ENCODE results near the gene CAMK1D.
"Not testable (repeated sequence)": the region's sequence is repeated elsewhere in the genome, so short reads cannot be mapped to it uniquely, and the experiment has no call there.

Gene CAMK1D

DNA sequence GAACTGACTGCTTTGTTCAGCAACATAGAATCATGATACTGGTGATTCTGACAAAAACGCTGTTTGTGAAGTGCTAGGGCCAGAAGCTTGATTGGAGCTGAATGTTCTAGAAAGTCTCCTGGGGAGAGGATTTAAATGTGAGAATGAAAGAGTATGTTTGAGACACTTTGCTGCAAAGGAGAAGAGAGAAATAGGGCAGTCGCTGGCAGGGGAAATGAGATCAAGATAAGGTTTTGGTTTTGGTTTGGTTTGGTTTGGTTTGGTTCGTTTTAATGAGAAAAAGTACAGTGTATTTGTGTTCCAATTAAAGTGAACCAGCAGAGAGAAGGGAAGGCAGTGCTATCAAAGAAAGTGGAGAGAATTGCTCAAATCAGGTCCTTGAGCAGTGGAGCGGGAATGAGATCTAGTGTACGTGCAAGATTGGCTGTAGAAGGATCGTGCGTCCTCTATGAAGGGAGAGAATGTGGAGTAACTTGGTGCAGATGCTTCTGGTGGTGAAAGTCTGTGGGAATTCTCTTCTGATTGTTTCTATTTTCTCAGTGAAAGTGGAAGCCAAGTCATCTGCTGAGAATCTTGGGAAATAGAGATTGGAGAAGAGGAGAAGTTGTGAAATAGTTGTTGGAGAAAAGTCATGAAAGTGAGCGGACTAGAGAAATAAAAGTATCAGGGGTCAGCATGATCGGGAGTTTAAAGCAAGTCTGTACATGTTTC, 381.6 kb downstream of the CAMK1D start:
- no peak for DNase-seq

DNA sequence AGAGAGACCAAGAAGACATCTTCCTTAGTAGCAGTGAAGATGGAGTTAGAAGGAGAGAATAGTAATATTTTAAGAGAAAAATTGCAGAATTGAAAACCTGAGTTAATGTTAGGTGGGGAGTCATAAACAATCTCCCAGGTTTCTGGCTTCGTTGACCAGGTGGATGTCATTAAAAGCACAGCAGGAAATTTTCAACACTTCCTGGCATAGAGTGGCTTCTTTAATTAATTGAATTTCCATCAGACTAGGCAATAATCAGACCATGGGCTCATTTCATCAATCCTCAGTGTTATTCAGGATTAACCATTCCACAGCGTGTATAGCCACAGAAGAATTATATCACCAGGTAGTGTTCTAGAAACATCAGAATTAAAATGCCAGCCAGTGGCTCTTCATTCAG, 383.9 kb downstream of the CAMK1D start:
- DNase-seq, result peak; percentile 72

DNA sequence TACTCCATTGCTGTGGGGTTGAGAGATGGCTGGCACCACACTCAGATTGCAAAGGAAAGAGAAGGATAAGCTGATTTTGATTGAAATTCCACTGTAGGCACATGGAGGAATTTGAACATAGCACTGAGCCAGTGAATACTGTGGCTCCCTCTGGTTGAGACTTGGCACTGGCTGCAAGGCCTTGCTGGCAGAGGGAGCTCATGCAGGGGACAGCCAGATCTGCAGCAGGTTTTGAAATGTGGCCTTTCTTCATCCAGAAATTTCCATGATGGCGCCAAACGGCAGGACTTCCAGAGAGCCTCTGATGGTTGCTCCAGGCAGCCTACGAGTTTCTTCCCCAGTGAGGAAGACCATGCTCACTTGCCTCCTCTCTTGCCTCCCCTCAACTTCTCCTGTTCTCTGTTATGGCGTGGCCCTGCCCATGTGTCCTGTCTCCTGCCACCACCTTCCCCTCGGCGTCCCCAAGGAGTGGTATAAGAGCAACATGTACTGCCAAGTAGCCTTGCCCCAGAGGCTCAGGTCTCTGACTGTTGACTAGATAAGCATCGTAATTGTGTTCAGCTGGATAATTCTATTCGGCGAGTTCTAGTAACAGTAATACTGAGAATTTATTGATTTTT, 386.6 kb downstream of the CAMK1D start:
- no peak for DNase-seq

DNA sequence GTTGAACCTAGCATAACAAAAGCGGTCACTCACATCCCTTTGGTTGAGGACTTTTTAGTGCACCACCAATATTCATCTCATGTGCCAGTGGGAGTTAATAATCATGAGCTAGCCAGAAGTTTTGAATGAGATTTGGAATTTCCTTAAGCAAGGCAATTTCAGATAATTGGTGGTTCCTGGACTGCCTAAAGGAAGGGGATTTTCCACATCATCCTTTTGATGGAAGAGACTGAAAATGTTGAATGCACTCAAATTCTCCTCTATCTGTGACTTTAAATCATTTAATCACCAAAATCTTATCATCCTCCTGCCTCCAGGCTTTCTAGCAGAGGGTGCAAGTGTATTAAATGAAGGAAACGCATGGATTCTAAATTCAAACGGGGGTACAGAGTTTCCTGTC, 391.5 kb downstream of the CAMK1D start:
- DNase-seq, result no peak

DNA sequence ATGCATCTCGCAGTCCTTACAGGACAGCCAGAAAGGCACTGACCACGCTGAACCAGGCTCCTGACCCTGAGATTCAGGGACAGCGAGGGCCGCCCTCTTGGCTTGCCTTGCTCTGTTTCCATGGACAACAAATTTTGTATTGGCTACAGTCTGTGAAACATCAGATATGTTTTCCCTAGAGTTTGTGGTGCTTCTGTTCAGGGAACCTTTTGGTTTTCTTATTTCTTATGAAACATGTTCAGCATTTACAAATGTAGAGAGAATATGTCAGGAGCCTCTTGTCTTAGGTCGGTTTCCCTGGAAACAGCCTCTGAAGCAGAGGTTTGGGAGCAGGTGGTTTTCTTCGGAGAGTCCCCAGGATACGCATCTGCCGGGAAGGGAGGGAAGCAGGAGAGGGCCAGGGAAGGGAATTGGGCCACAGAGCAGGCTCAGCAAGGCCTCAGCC, 392.0 kb downstream of the CAMK1D start:
- peak; percentile 31 for DNase-seq

DNA sequence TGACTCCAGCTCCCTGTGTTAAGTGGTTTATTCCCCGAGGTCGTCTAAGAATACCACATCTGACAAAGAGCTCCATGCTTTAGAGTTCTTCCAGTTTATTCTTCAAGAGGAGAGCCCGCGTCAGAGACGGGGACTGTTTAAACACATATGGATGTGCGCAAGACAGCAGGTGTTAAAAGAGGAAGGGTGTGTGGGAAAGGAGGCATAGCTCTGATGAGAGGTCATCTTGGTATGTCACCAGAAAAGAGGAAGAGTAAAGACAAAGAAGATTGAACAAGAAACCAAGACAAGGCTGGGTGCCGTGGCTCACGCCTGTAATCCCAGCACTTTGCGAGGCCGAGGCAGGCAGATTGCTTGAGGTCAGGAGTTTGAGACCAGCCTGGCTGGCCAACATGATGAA, 393.4 kb downstream of the CAMK1D start:
- no peak for DNase-seq

DNA sequence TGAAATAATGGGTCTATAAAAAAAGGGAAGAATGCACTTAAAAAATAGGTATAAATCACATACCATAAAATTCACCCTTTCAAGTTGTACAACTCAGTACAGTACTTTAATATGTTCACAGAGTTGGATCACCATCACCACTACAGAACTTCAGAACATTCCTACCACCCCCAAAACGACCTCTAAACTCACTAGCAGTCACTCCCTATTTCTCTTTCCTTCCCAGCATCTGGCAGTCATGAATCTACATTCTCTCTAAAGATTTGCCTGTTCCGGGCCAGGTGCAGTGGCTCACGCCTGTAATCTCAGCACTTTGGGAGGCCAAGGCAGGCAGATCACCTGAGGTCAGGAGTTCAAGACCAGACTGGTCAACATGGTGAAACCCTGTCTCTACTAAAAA, 394.1 kb downstream of the CAMK1D start:
- DNase-seq, result not testable (repeated sequence)

DNA sequence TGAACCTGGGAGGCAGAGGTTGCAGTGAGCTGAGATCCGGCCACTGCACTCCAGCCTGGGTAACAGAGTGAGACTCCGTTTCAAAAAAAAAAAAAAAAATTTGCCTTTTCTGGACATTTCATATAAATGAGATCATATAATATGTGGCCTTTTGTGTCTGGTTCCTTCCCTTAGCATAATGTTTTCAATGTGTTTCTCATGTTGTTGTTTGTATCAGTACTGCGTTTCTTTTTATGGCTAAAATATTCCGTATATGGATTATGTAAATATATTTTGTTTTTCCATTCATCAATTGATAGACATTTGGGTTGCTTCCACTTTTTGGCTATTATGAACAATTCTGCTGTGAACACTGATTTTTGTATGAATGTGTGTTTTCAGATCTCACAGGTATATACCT, 394.6 kb downstream of the CAMK1D start:
- no peak for DNase-seq

DNA sequence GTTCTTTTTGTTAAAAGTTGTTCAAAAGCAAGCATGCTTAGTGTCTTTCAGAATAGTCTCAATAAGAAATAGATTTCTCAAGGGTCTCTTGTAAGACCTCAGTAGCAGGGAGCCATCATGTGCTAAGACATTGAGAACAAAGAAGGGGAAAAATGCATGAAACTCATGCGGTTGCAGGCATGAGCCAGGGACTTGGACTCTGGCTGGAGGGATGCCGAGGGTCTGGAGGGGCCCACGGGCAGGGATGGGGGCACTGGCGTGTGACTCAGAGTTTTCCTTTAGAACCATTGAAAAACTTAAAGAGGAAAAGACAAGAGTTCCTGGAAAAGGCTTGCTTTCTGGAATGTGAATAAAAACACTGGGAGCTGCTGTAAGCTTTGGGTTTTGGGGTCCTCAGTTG, 398.8 kb downstream of the CAMK1D start:
- DNase-seq, result no peak

DNA sequence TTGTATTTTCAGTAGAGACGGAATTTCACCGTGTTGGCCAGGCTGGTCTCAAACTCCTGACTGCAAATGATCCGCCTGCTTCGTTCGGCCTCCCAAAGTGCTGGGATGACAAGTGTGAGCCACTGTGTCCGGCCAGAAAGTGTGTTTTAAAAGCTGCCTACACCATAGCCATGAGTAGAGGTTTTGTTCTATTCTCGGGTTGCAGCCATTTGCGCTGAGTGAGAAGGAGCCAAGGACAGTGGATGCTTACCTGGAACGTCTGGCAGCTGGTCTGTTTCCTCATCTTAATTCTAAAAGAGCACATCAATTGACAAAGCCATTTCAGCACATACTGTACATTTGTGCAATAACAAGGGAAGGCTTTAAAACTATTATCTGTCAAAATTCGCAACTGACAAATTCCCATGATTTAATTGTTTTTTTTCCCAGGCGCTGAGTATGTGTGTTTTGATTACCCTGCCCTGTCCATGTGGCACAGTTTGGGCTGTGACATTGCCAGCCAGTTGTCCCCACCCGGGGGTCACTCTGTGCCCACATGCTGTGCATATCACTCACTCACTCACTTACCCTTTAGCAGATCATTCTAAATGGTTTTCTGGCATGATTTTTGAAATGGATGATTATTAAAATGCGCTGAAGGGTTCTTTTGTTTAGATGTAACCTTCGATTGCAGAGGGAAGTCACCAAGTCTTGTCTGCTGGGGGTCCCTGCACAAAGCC, 400.6 kb downstream of the CAMK1D start:
- DNase-seq, result no peak

DNA sequence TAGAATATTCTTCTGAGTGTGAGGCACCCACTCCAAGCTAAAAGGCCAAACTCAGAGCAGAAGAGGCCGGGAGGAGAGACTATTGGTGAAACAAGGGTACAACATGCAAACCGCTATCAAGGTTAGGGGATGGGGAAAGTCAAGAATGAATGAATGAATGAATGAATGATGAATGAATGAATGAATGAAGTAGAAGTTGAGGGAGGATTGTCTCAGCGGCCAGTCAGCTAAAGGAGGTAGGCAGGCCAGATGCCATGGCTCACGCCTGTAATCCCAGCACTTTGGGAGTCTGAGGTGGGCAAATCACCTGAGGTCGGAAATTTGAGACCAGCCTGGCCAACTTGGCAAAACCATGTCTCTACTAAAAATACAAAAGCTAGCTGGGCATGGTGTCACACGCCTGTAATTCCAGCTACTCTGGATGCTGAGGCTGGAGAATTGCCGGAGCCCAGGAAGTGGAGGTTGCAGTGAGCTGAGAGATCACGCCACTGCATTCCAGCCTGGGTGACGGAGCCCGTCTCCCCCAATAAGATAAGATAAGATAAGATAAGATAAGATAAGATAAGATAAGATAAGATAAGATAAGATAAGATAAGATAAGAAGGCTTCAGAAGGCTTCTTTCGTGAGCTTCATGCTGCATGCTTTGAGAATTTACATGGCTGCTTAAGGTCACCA, 401.3 kb downstream of the CAMK1D start:
- DNase-seq, result no peak

DNA sequence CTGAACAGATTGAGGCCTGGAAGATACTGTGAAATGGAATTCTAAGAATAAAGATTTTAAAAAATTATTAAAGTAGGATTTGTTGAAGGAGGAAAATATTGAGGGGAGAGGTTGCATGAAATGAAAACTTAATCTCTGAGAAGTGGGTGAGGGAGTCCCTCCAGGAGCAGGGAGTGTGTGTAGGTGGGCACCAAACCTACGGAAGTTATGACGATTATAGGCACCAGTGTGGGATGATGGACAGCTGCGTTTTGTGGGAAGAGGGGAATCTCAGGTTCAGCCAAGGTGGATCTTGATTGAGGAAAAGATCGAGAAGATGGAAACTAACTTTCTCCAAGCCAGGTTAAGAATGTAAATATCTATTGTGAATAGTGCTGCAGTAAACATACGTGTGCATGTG, 405.7 kb downstream of the CAMK1D start:
- no peak for DNase-seq

DNA sequence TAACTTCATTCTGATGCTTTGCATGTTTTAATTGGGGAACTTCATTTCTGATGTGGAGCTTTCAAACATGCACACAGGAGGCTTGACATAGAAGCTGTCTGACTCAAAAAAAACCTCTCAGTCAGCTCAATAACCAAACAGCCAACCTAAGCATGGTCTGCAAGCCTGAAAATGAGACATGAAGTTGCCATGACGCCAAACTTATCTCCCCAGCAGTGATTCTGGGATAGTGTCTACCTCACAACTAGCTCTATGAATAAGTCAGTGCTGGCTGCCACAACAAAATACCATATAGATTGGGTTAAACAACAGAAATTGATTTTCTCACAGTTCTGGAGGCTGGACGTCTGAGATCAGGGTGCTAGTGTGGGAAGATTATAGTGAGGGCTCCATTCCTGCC, 408.0 kb downstream of the CAMK1D start:
- no peak for DNase-seq

DNA sequence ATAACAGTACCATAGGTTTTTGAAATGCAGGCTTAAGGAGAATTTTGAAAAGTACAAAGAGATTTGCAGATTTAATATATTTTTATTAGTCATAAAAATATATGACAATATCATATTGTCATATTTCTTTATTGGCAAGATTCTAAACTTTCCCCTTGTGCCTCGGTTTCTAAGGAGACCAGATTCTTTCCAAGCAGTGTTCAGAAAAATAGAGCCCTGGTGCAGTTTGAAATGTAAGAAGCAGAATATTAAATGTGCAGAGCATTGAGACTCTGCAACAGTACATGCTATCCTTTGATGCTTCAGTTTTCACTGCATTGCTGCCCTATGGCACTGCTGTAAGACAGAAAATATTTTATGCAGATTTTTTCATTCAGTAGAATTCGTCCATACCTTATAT, 408.9 kb downstream of the CAMK1D start:
- DNase-seq, result no peak

DNA sequence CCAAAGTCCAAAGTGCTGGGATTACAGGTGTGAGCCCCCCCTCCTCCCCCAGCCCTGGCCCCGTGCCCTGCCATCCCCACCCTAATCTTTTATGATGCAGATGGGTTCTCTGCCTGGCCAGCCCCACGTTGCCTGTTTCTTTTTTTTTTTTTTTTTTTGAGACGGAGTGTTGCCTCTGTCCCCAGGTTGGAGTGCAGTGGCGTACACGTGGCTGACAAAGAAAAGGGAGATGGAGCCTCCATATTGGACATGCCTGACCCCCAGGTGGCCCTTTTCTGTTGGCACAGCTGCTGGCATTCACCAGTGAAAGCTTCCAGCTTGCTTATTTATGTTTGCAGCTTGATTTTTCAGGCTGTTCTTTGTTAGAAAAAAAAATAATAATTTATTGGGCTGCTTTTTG, 416.9 kb downstream of the CAMK1D start:
- peak; percentile 100 for DNase-seq

DNA sequence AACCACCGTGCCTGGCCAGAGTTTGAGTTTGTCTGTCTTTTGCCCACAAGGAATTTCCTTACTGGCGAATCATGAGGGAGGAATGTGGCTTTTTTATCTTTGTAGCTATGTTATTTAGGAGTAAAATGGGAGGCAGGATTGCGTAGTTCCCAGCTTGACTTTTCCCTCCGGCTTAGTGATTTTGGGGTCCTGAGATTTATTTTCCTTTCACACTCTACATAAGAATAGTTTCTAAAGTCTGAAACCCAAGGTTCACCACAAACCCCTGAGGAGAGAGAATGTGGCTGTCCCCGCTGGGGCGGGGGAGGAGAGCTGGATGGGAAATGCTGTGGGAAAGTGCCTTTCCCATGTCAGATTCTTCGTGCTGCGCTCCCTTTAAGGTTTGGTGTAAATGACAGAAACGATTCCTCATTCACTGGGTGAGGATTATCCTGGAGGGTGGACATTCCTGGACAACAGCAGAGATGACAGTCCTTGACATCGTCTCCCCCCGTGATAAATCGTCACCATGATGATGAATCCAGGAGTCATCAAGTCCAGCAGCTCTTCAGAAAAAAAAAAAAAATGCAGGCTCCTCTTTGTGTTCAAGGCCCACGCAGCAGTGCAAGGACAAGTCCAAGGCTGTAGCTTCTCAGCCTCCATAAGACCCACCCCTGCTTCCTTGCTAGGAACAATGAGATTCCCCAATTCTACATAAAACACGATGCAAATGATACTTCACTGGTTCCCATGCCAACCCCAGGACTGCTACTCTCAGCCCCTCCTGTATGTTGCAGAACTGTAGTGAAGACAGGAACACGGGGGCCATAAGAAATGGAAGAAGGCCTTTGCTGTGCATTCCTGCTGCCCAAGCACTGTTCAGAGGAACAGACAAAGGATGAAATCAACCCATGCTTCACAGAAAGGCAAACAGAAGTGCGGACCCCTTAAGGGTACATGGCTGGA, 419.1 kb downstream of the CAMK1D start:
- DNase-seq, result no peak

DNA sequence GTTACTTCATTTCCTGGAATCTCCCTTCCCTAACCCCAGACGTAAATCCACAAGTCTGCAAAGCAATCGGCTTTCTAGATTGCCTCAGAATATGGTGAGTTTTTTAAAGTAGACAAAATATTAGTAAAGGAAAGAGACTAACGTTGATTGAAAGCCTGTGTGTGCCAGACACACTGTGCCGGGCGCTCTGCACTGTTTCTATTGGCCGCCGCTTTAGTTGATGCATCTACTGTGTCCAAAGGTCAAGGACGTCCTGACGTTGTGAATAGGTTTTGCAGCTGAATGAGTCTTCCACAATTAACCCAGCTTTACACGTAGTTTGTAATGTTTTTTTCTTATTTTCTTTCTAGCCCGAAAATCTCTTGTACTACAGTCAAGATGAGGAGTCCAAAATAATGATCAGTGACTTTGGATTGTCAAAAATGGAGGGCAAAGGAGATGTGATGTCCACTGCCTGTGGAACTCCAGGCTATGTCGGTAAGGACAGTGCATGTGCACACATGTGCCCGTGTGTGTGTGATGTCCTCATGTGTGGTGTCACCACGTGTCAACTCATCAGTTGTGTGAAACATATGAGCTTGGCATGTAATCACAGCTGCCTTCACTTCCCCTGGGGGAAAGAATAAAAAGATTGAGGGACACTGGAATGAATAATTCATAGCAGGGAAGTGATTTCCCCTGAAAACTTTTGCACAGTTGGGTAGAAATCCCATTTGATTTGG, 420.1 kb downstream of the CAMK1D start:
- DNase-seq, result no peak

DNA sequence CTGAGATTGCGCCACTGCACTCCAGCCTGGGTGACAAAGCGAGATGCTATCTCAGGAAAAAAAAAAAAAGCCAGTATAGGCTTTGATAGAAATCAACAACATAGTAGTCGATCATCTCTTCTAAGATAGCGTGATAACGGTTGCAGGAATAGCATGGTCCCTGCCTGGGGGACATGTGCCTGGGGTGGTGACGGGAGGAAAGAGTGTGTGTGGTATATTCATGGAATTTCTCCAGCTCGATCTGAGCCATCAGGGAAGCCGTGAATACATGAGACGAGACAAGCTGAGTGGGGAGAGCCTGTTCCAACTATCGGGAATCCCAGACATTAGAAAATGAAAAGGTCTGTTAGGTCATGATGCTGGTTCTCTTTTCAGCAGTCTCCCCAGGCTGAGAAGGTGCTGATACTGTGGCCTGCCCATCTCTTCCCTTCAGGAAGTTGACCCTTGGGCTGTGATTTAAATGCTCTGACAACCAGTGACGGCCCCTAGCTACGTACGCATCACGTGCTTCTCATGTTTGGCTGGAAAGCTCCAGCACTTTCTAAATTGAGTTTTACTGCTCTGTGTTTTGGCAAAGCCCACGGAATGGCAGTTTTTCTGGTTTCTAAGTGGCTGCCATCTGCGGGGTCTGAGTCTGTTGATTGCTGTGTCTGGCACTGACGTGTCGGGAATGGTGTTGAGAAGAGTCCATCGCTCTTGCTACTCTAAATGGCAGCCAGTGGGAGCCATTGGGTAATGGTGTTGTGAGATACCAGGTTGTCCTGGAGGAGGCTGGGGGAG, 422.8 kb downstream of the CAMK1D start:
- no peak for DNase-seq

DNA sequence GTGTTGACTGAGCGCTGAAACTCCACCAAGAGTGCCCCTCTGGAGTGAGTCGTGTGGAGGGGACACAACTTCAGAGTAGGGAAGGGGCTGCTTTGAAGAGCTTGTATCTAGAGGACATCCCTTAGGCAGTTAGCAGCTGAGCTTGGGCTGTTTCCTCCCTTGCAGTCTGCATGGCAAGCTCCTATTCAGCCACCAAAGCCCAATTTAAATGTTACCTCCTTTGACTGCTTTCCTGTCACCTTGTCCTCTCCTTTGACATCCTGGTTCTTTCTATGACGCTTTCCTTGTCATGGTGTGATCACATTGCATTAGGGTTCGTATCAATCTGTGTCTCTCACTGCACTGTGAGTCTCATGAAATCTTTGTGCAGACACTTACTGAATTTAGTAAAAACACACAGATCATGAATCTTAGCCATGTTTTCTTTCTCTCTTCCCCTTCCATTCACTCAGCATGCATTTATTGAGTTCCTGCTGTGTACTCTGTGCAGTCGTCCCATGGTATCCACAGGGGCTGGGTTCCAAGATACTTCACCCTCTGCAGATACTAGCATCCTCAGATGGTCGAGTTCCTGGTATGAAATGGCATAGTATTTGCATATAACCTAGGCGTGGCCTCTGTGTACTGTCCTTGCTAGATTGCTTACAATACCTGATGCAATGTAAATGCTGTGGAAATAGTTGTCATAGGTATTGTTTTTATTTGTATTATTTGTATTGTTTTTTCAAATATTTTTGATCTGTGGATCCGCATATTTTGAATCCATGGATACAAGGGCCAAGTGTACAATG, 423.6 kb downstream of the CAMK1D start:
- DNase-seq, result no peak
